ENCODE data around the gene VSTM1. TPM values are rescaled to one million over a fixed set of nuclear protein-coding genes. Genes with fewer than 3 reads are reported as not detected.
A peak's percentile ranks its signal among the peaks of the same experiment; 100 is the strongest.

The VSTM1 gene
- total RNA-seq, 1 donor from 2014 or later, result not detected

- Mint-ChIP-seq H3K27me3 (ENCODE audit: insufficient read depth, low read depth) (peaks cover 15% of the 10 kb centered on the region), H3K4me1 (peaks cover 34% of the 10 kb centered on the region), H3K27ac (no peak overlapping the region), H3K4me3 (peak overlapping the region; percentile 2), H3K36me3 (no peaks in the 10 kb centered on the region), H3K9me3 (no peaks in the 10 kb centered on the region)
- Histone ChIP-seq H3F3A (ENCODE audit: low read depth) (peaks cover 7% of the 10 kb centered on the region), H3K27me3 (peaks cover 86% of the 10 kb centered on the region), H3K4me2 (no peak overlapping the region), H4K20me1 (ENCODE audit: low read depth) (no peaks in the 10 kb centered on the region), H3K4me1 (peaks cover 14% of the 10 kb centered on the region), H3K27ac (no peak overlapping the region), H3K79me2 (ENCODE audit: low read depth) (no peaks in the 10 kb centered on the region), H3K9ac (no peak overlapping the region), H3K4me3 (no peak overlapping the region), H3K9me3 (ENCODE audit: low read depth) (no peaks in the 10 kb centered on the region), H2AFZ (replicated peaks) (no peak overlapping the region), H3K36me3 (no peaks in the 10 kb centered on the region)
- TF ChIP-seq EZH2phosphoT487 (IDR thresholded peaks at IDR 0.05) (no peak), EZH2 (IDR thresholded peaks at IDR 0.05) (no peak)
- TF ChIP-seq, protein P1, sequence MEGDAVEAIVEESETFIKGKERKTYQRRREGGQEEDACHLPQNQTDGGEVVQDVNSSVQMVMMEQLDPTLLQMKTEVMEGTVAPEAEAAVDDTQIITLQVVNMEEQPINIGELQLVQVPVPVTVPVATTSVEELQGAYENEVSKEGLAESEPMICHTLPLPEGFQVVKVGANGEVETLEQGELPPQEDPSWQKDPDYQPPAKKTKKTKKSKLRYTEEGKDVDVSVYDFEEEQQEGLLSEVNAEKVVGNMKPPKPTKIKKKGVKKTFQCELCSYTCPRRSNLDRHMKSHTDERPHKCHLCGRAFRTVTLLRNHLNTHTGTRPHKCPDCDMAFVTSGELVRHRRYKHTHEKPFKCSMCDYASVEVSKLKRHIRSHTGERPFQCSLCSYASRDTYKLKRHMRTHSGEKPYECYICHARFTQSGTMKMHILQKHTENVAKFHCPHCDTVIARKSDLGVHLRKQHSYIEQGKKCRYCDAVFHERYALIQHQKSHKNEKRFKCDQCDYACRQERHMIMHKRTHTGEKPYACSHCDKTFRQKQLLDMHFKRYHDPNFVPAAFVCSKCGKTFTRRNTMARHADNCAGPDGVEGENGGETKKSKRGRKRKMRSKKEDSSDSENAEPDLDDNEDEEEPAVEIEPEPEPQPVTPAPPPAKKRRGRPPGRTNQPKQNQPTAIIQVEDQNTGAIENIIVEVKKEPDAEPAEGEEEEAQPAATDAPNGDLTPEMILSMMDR (IDR thresholded peaks at IDR 0.05), result no peak
- DNase-seq (ENCODE audit: low spot score), result no peak
Observed at GRCh38 chr19:53993448-53993847, 70.2 kb downstream of the VSTM1 start.

GRCh38 chr19:53992815-53993214, 70.9 kb downstream of the VSTM1 start:
- Mint-ChIP-seq H3K4me3 (no peak overlapping the region), H3K27ac (no peak overlapping the region), H3K9me3 (no peaks in the 10 kb centered on the region), H3K27me3 (ENCODE audit: insufficient read depth, low read depth) (peaks cover 17% of the 10 kb centered on the region), H3K36me3 (no peaks in the 10 kb centered on the region), H3K4me1 (peaks cover 31% of the 10 kb centered on the region)
- TF ChIP-seq, protein P1 (IDR thresholded peaks at IDR 0.05), result no peak
- TF ChIP-seq EZH2 (IDR thresholded peaks at IDR 0.05), result no peak
- TF ChIP-seq EZH2phosphoT487 (IDR thresholded peaks at IDR 0.05), result no peak
- H3K4me3 ChIP-seq, result no peak overlapping the region
- H3K27me3 ChIP-seq, result peaks cover 80% of the 10 kb centered on the region
- no peaks in the 10 kb centered on the region for H3K9me3 ChIP-seq (ENCODE audit: low read depth)
- H4K20me1 ChIP-seq (ENCODE audit: low read depth), result no peaks in the 10 kb centered on the region
- no peak overlapping the region for H3K9ac ChIP-seq
- peaks cover 4% of the 10 kb centered on the region for H3F3A ChIP-seq (ENCODE audit: low read depth)
- H3K4me2 ChIP-seq, result no peak overlapping the region
- H2AFZ ChIP-seq (replicated peaks), result no peak overlapping the region
- DNase-seq (ENCODE audit: low spot score), result no peak
- peaks cover 10% of the 10 kb centered on the region for H3K4me1 ChIP-seq
- no peaks in the 10 kb centered on the region for H3K79me2 ChIP-seq (ENCODE audit: low read depth)
- no peak overlapping the region for H3K27ac ChIP-seq
- H3K36me3 ChIP-seq, result no peaks in the 10 kb centered on the region

DNA sequence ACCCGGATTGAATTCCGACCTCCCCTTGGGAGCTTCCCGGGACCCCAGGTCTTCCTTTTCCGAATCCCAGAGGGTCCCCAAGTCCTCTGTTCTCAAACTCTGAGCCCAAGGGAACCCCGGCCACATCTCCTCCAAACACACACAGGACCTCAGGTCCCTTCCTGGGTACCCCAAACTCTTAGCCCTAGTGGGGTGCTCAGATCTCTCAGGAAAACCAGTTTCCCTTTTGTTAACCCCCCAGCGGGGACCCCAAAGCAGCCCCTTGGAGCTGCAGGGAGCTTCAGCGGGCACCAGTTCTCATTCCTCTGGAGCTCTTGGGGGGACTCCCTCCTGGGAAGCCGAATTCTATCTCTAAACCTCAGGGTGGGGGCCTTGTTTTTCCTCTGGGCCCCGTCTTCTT, 71.5 kb downstream of the VSTM1 start:
- Mint-ChIP-seq H3K36me3 (no peaks in the 10 kb centered on the region), H3K4me3 (peak overlapping the region; percentile 80), H3K9me3 (no peaks in the 10 kb centered on the region), H3K27me3 (ENCODE audit: insufficient read depth, low read depth) (peaks cover 17% of the 10 kb centered on the region), H3K27ac (peak overlapping the region; percentile 91), H3K4me1 (peaks cover 25% of the 10 kb centered on the region)
- no peak overlapping the region for H3K27ac ChIP-seq
- DNase-seq (ENCODE audit: low spot score), result no peak
- H3K4me1 ChIP-seq, result peaks cover 4% of the 10 kb centered on the region
- no peak for TF ChIP-seq EZH2 (IDR thresholded peaks at IDR 0.05)
- TF ChIP-seq, protein P1 (IDR thresholded peaks at IDR 0.05), result no peak
- no peak for TF ChIP-seq EZH2phosphoT487 (IDR thresholded peaks at IDR 0.05)
- H2AFZ ChIP-seq (replicated peaks), result no peak overlapping the region
- H3K36me3 ChIP-seq, result no peaks in the 10 kb centered on the region
- no peak overlapping the region for H3K9ac ChIP-seq
- peak overlapping the region; percentile 74 for H3K4me2 ChIP-seq
- H3K9me3 ChIP-seq (ENCODE audit: low read depth), result no peaks in the 10 kb centered on the region
- H3F3A ChIP-seq (ENCODE audit: low read depth), result no peaks in the 10 kb centered on the region
- peaks cover 80% of the 10 kb centered on the region for H3K27me3 ChIP-seq
- H4K20me1 ChIP-seq (ENCODE audit: low read depth), result no peaks in the 10 kb centered on the region
- H3K79me2 ChIP-seq (ENCODE audit: low read depth), result no peaks in the 10 kb centered on the region
- no peak overlapping the region for H3K4me3 ChIP-seq
